ENCODE measurements around the gene TAOK1.
"Not testable (repeated sequence)": the region's sequence is repeated elsewhere in the genome, so short reads cannot be mapped to it uniquely, and the experiment has no call there.

DNA sequence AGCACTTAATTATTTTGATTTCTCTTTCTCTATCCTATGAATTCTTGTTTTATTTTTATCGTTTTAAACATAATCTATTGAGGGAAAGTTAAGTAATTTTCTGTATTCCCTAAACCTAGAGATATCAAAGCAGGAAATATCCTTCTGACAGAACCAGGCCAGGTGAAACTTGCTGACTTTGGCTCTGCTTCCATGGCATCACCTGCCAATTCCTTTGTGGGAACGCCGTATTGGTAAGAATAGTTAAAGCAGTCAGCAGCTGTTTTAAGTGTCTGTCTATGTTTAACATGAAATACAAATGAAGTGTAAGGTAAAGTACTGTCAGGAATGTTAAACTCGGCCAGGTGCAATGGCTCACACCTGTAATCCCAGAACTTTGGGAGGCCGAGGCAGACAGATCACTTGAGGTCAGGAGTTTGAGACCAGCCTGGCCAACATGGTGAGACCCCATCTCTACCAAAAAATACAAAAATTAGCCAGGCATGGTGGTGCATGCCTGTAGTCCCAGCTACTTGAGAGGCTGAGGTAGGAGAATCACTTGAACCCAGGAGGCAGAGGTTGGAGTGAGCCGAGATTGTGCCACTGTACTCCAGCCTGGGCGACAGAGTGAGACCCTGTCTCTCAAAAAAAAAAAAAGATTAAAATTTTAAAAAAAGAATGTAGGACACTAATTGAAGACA is 90.2 kb downstream of the TAOK1 start:
- TF ChIP-seq CTCF, POLR2A (IDR thresholded peaks at IDR 0.05): not testable (repeated sequence)
